ENCODE data around the gene FYN.

DNA sequence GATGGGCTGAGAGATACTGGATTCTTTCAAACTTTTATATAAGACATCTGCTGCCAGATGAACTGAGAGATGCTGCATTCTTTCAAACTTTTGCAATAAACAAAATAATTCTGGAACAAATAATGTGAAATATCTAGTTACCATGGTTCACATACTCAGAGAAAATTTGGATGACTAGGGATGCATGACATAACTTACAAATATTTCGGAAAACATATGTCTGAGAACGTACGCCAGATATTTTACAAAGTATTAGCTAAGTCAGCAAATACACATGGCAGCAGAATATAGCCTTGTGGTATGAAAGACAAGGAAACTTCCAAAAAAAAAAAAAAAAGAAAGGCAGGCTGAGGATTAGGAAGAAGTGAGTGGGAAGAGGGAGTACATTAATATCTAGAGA is 154.3 kb downstream of the FYN start:
- TF ChIP-seq POLR2A (IDR thresholded peaks at IDR 0.05; ENCODE audit: low read depth, low read length) (no peak), POLR2AphosphoS5 (IDR thresholded peaks at IDR 0.05; ENCODE audit: low read depth, low read length) (no peak)
